ENCODE measurements around the gene DSTN.

DNA sequence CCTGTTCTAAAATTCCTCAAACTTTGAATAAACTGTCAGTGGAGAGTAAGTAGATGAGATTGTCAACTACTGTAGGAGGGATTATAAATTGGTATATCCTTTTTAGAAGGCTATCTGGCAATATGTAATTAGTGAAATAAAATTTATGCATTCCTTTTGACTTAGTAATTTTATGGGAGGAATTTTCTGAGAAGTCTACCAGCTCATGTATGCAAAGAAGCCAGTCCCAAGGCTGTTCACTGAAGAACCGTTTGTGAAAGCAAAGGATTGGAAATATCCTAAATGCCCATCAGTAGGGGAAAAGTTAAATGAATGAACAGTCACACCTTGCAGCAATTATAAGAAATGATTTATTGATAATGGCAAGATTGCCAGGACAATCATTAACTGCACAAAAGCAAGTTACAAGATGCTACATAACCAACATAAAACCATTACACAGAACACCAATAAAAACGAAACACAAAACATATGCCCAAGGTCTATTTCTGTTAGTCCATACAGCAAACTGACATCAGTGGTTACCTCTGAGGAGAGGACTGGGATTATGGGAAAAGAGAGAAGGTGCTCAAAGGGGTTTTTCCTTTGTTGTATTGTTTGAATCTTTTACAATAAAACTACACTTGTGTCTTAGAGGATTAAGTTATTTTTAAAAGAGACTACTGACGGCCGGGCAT lies 4.6 kb upstream of the DSTN start:
- TF ChIP-seq POLR2AphosphoS5 (IDR thresholded peaks at IDR 0.05) (no peak), POLR2A (IDR thresholded peaks at IDR 0.05) (no peak)

Data from stomach (tissue), 4 donors.